H7 (cell line): ENCODE data around the gene IRF5. TPM values are rescaled to one million over a fixed set of nuclear protein-coding genes. Genes with fewer than 3 reads are reported as not detected.
"Not testable (repeated sequence)": the region's sequence is repeated elsewhere in the genome, so short reads cannot be mapped to it uniquely, and the experiment has no call there.

Source experiments
- DNase-seq: peaks from one replicate; pipeline ENCODE4 v3.0.0; 2012
- H3K27me3 ChIP-seq: 2 replicates; pipeline ENCODE4 v1.6.0; 2011; ENCODE audit warnings: mild to moderate bottlenecking, low read length; ENCODE audit not compliant: control insufficient read depth, insufficient read depth
- H3K36me3 ChIP-seq: replicated peaks from 2 replicates; pipeline ENCODE4 v1.5.1; 2011; ENCODE audit warnings: low read length; ENCODE audit not compliant: control insufficient read depth, insufficient read depth
- H3K4me3 ChIP-seq: 2 replicates; pipeline ENCODE4 v1.5.1; 2011; ENCODE audit warnings: low read depth, mild to moderate bottlenecking, control low read depth, low read length, moderate library complexity; ENCODE audit not compliant: insufficient read depth
- total RNA-seq: library from RNA; depleted of rRNA; stranded (reverse); fragments of >200 nt; shearing (Covaris generic); gene quantifications from 2 replicates; pipeline ENCODE4 v1.2.3, GENCODE V29; 2014

IRF5 gene
- total RNA-seq, 1 experiment from 2014 or later: 0.62 TPM

GRCh38 chr7:128912709-128913495 is 24.8 kb upstream of the IRF5 start:
- H3K36me3 ChIP-seq, H3K4me3 ChIP-seq, DNase-seq: not testable (repeated sequence)
- H3K27me3 ChIP-seq: peaks cover 27% of the 10 kb centered on the region

GRCh38 chr7:128913870-128914565 is 23.7 kb upstream of the IRF5 start:
- peak; percentile 25 for DNase-seq
- Histone ChIP-seq H3K4me3 (no peak overlapping the region), H3K36me3 (no peaks in the 10 kb centered on the region), H3K27me3 (peaks cover 27% of the 10 kb centered on the region)

GRCh38 chr7:128914566-128915151 is 23.1 kb upstream of the IRF5 start:
- Histone ChIP-seq H3K4me3 (no peak overlapping the region), H3K36me3 (no peaks in the 10 kb centered on the region), H3K27me3 (peaks cover 27% of the 10 kb centered on the region)
- DNase-seq: peak; percentile 56

GRCh38 chr7:128915271-128915819 is 22.4 kb upstream of the IRF5 start:
- peaks cover 22% of the 10 kb centered on the region for H3K27me3 ChIP-seq
- H3K4me3 ChIP-seq: peak overlapping the region; percentile 4; the same call in 1 of the 2 replicates
- H3K36me3 ChIP-seq: no peaks in the 10 kb centered on the region
- DNase-seq: peak; percentile 67

GRCh38 chr7:128915841-128916642 is 21.7 kb upstream of the IRF5 start:
- peak overlapping the region; percentile 16; the same call in 1 of the 2 replicates for H3K4me3 ChIP-seq
- peaks cover 16% of the 10 kb centered on the region; the same call in 1 of the 2 replicates for H3K27me3 ChIP-seq
- peak; percentile 60 for DNase-seq
- no peaks in the 10 kb centered on the region for H3K36me3 ChIP-seq

- H3K36me3 ChIP-seq: no peaks in the 10 kb centered on the region
- DNase-seq: no peak
- no peak overlapping the region for H3K4me3 ChIP-seq
- peaks cover 15% of the 10 kb centered on the region; the same call in 1 of the 2 replicates for H3K27me3 ChIP-seq
Observed at GRCh38 chr7:128916643-128916915, 21.1 kb upstream of the IRF5 start.

- peaks cover 15% of the 10 kb centered on the region; the same call in 1 of the 2 replicates for H3K27me3 ChIP-seq
- DNase-seq: no peak
- no peak overlapping the region for H3K4me3 ChIP-seq
- H3K36me3 ChIP-seq: no peaks in the 10 kb centered on the region
Observed at GRCh38 chr7:128917122-128917521, 20.6 kb upstream of the IRF5 start.

GRCh38 chr7:128918016-128918665 is 19.6 kb upstream of the IRF5 start:
- Histone ChIP-seq H3K4me3 (no peak overlapping the region), H3K27me3 (peaks cover 15% of the 10 kb centered on the region; the same call in 1 of the 2 replicates)
- no peak for DNase-seq

GRCh38 chr7:128919241-128919640 is 18.5 kb upstream of the IRF5 start:
- Histone ChIP-seq H3K36me3 (no peaks in the 10 kb centered on the region), H3K4me3 (no peak overlapping the region), H3K27me3 (peaks cover 15% of the 10 kb centered on the region; the same call in 1 of the 2 replicates)
- no peak for DNase-seq

More at GRCh38 chr7:128918016-128918665, 19.6 kb upstream of the IRF5 start:
- H3K36me3 ChIP-seq: no peaks in the 10 kb centered on the region

- Histone ChIP-seq H3K4me3 (no peak overlapping the region), H3K36me3 (no peaks in the 10 kb centered on the region), H3K27me3 (peaks cover 12% of the 10 kb centered on the region; the same call in 1 of the 2 replicates)
- peak; percentile 77 for DNase-seq
Observed at GRCh38 chr7:128919881-128920799, 17.6 kb upstream of the IRF5 start.

GRCh38 chr7:128920913-128921582 is 16.7 kb upstream of the IRF5 start:
- peaks cover 8% of the 10 kb centered on the region; the same call in 1 of the 2 replicates for H3K27me3 ChIP-seq
- H3K36me3 ChIP-seq: no peaks in the 10 kb centered on the region
- H3K4me3 ChIP-seq: no peak overlapping the region
- peak; percentile 11 for DNase-seq

GRCh38 chr7:128921866-128922440 is 15.8 kb upstream of the IRF5 start:
- DNase-seq: peak; percentile 75
- H3K36me3 ChIP-seq: no peaks in the 10 kb centered on the region

More at GRCh38 chr7:128921866-128922440, 15.8 kb upstream of the IRF5 start:
- Histone ChIP-seq H3K27me3 (peaks cover 1% of the 10 kb centered on the region; the same call in 1 of the 2 replicates), H3K4me3 (no peak overlapping the region)
